NCI-H1694 treated with DMSO at 0.1 percent for 48 hours (cell line): ENCODE data around the gene DDX53.

ENCODE experiments used
- DNase-seq: peaks from one replicate; lab custom pipeline; 2025; lab: John Stamatoyannopoulos, UW

DDX53 gene

DNA sequence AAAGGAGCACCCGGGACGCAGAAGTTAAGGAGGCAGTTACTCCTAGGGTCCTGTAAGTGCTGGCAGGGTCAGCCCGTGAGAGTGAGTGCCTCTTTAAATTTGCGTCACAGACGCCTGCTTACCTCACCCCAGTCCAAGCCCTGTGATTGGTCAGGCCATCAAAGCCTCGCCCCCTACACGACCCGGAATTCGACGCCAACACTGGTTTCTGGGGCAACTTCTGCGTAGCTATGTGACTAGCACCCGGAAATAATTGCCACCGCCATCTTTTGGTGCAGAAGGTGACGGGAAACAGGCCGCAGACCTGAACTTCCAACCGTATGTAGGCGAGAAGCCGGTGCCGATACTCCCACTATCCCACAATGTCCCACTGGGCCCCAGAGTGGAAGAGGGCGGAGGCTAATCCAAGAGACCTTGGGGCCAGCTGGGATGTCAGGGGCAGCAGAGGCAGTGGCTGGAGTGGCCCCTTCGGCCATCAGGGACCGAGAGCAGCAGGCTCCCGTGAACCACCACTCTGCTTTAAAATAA is at the start of gene DDX53:
Gene DDX53, plus strand, starts transcription at position 265 of the 528 bp plus-strand sequence. Its CDS starts 98 bp downstream, at position 363.
- no peak for DNase-seq

GRCh38 chrX:22950269-22951266 is 49.2 kb upstream of the DDX53 start:
- DNase-seq: no peak

- DNase-seq: no peak
Measured at GRCh38 chrX:22952010-22952409, 47.8 kb upstream of the DDX53 start.

GRCh38 chrX:22958250-22958649 is 41.5 kb upstream of the DDX53 start:
- DNase-seq: no peak

DNA sequence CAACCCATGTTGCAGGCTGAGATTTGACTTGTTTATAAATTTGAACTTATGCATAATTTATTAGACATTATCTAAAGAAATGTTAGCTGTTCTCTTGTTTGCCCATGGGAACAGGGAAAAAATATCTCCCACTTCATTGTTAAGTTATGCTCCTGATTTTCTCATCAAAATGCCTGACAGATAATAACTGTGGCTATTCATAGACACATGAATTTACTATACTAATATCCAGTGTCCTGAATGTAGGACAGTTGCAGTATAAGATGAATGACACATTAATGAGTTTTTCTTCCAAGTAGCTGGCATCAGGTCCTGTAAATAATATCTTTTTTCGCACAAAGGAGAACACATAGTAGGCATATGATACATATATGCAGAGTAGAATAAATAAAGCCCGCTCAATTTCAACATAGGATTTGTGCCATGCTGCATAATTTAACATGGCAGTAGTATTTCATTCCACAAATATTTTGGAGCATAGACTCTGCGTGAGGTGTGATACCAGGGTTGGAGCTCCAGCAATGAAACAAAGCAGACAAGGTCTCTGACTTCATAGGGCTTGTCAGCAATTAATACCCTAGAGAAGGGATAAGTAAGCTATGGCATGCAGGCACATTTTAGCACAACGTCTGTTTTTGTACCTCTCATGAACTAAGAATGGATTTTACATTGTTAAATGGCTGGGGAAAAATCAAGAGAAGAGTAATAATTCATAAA is 40.4 kb upstream of the DDX53 start:
- DNase-seq: no peak

GRCh38 chrX:22963196-22963595 is 36.6 kb upstream of the DDX53 start:
- no peak for DNase-seq

DNA sequence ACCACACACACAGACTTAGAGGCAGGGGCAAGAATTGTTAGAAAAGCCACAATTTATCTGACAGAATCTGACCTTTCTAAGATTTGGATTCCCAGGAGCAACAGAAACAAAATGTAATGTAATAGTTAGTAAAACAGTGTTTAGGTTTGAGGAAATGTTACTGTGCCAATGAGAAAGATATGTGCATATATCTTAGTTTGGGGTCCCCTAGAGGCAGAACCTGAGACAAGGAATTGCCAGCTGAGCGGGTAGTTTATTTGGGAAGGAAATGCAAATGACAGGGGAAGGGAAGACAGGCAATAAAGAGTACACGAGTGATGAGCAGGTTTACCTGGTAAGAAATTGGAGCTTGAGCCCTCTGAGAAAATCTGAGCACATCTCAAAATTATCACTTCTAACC is 31.3 kb upstream of the DDX53 start:
- DNase-seq: no peak

DNA sequence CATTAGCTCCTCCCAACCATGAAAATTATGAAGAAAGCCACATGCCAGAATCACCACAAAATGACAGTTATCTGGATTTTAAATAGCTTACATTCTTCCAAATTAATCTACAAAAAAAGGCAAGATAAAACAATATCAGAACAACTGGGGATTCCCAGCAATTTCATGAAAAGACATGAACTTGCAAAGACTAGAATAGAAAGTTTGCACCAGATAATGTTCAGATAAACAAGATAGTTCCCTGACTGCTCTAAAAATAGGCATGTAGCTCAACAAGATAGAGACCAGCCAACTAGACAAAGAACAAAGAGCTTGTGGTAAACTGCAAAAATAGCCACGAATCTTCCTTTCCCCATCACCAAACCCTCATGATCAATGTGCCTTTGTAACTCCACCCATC is 30.3 kb upstream of the DDX53 start:
- DNase-seq: no peak

GRCh38 chrX:22970861-22971260 is 28.9 kb upstream of the DDX53 start:
- no peak for DNase-seq

GRCh38 chrX:22974616-22975015 is 25.1 kb upstream of the DDX53 start:
- no peak for DNase-seq

GRCh38 chrX:22975786-22976185 is 24.0 kb upstream of the DDX53 start:
- no peak for DNase-seq

- DNase-seq: no peak
Measured at GRCh38 chrX:22985958-22986357, 13.8 kb upstream of the DDX53 start.

DNA sequence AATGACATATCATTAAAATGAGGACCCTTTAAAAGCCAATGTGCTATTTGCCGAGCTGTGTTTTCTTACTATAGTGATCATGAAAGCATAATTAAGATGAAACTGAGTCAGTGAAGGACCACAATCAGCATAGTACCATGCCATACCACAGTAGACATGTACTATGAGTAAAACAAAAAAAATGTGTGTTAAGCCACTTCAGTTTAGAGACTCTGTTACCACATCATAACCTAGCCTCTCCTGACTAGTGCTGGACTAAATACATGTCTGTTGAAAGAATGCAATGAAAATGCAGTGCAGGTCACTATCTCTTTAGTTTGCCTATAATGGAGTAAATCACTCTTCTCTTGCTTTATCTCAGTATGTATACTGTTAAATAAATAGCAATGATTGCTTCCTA is 12.3 kb upstream of the DDX53 start:
- no peak for DNase-seq

- no peak for DNase-seq
Measured at GRCh38 chrX:23003116-23003515, 3.4 kb downstream of the DDX53 start.

- DNase-seq: no peak
Measured at GRCh38 chrX:23008431-23009099, 8.8 kb downstream of the DDX53 start.

DNA sequence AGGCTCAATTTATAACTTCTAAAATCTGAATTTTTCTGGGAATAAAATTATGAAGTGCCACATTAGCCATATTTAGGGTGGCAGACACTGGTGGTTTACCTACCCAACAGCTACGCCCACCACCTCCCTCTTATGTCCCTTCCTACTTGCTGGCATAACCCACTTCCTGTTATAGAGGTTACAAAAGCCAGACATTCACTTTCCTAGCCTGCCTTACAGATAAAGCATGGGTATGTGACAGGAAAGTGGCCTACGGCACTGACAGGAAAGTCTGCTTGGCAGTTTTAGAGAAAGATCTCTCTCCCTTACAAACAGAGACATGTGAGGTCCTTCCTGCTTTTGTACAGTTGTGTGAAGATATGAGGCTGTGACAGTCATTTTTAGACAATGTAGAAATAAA is 12.4 kb downstream of the DDX53 start:
- no peak for DNase-seq

DNA sequence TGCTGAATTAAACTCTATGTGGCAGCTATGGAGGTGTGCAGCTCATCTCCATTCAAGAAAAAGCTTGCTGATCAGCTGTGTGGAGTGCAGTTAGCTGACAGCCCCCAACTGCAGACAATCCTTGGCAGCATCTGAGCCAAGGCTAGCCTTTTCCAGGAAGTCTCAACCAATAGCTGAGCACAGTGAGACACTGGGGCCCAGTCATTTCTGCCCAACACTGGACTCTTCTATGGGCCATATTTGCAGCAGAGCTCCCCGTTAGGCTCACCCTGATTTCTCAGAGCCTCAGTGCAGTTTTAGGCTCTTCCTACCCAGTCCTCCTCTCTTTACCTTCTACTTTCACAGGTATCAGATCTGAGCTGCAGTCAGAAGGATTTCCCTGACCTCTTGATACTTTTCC is 12.9 kb downstream of the DDX53 start:
- no peak for DNase-seq

DNA sequence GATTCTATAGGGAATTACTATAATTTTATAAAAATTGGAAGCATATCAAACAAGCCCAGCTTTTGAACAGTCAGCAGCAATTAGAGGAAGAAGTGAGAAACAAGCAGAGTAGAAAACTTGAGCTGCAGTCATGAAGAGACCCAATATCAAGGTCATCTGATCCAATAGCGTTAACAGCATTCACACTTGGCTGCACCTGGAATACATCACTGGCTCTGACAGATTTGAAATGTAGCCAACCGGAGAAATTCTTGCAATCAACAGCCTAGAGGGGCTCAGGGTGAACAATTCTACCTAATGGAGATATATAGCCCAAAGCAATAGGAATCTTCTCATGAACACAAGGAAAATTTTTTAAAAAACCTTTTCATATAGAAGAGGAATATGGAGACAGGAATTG is 13.6 kb downstream of the DDX53 start:
- no peak for DNase-seq

DNA sequence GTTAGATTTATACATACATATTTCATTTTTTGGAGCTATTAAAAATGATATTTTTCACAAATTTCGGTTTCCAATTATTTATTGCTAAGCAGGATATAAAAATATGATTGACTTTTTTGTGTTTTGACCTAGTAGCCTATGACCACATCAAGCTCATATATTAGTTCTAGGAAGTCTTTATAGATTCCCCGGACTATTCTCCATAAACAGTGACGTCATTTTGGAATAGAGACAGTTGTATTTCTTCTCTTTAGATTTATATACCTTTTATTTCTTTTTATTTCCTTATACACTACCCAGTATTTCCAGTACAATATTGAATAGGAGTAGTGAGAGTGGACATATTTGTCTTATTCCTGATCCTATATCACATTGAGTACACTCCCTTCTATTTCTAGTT is 31.8 kb downstream of the DDX53 start:
- no peak for DNase-seq

DNA sequence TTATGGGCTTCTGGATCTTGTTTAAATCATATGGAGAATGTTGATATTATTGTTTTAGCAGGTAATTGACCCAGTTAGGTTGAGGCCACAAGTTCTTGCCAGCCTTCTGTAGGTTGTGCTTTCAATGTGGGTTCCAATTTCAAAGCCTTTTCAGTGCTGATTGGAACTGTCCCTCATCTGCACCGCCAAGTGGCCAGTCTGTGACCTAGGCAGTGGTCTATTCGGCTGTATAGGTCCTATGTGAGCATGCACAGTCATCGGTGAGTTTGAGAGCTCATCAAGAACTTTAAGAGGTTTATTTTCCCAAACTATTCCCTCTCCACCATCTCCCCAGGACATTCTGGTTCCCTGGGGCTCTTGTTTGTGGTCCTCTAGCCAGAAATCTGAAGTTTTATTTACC is 35.7 kb downstream of the DDX53 start:
- DNase-seq: no peak

DNA sequence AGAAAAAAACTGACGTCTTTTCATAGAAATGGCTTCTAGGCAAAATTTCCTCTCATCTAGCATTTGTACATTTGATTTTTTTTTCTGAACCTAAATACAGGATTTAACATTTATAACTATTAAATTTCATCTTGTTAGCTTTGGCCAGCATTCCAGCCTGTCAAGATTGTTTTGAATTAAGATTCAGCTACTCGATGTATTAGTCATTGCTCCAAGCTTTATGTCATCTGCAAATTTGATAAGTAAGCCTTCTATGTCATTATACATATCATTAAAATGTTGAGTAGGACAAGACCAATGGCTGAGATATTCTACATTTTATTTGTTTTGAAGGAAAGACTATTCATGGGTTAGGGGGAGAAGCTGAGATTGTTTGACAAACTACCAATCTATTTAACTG is 46.7 kb downstream of the DDX53 start:
- no peak for DNase-seq

GRCh38 chrX:23048806-23049573 is 49.2 kb downstream of the DDX53 start:
- no peak for DNase-seq
